ENCODE data around the gene MARCHF9. TPM values are rescaled to one million over a fixed set of nuclear protein-coding genes. Genes with fewer than 3 reads are reported as not detected.

The MARCHF9 gene
- total RNA-seq, 2 donors from 2014 or later = 13.6 to 15.8 TPM

DNA sequence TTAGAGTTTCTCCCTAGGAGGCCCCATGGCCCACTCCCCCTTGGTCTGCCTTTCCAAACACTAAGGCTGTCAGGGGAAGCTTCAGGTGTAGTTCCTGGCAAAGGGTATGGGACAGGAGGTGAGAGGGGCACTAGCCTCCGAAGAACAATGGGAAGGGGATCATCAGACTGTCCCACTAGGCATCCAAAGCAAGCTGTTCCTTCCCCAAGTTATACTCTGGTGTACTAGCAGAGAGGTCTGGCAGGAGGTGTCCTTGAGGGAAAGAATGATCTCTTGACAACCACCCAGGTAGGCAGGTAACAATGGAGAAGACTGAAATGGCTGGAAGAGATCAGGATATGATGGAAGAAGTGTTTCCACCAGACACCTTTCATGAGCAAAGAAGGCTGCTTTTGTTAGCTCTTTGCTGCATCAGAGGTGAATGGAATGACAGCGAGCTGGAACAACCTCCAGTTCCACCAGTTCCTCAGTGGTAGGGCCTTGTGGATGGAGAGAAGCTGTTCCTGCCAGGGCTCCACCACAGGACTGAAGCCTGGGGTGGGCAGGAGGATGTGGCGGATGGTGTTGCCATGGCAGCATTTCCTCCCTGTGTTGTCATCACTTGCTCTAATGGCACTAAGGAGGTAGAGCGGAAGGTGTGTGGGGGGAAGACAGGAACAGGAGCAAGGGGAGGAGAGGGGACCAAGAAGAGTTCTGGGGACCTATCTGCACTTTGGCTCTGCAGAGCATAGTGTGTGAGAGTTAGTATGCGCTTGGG lies 14.1 kb upstream of the MARCHF9 start:
- peaks cover 85% of the 10 kb centered on the region for H3K27me3 ChIP-seq (ENCODE audit: control insufficient read depth, insufficient read depth, low read length, poor library complexity, severe bottlenecking)
- Mint-ChIP-seq H3K9me3 (peaks cover 3% of the 10 kb centered on the region), H3K36me3 (ENCODE audit: low read depth) (no peaks in the 10 kb centered on the region), H3K27ac (no peak overlapping the region), H3K27me3 (ENCODE audit: insufficient read depth) (peaks cover 77% of the 10 kb centered on the region), H3K4me3 (no peak overlapping the region), H3K4me1 (peaks cover 13% of the 10 kb centered on the region)
- no peak overlapping the region for H3K27ac ChIP-seq (ENCODE audit: low read depth, low read length)
- H3K4me3 ChIP-seq (ENCODE audit: low read length) = no peak overlapping the region
- TF ChIP-seq, protein P1, sequence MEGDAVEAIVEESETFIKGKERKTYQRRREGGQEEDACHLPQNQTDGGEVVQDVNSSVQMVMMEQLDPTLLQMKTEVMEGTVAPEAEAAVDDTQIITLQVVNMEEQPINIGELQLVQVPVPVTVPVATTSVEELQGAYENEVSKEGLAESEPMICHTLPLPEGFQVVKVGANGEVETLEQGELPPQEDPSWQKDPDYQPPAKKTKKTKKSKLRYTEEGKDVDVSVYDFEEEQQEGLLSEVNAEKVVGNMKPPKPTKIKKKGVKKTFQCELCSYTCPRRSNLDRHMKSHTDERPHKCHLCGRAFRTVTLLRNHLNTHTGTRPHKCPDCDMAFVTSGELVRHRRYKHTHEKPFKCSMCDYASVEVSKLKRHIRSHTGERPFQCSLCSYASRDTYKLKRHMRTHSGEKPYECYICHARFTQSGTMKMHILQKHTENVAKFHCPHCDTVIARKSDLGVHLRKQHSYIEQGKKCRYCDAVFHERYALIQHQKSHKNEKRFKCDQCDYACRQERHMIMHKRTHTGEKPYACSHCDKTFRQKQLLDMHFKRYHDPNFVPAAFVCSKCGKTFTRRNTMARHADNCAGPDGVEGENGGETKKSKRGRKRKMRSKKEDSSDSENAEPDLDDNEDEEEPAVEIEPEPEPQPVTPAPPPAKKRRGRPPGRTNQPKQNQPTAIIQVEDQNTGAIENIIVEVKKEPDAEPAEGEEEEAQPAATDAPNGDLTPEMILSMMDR (conservative IDR thresholded peaks at IDR 0.05) = no peak
- no peak overlapping the region for H3K9ac ChIP-seq (ENCODE audit: extremely low read depth, low read length, poor library complexity, severe bottlenecking)
- DNase-seq = no peak
- H3K9me3 ChIP-seq (ENCODE audit: control insufficient read depth, low read length) = no peaks in the 10 kb centered on the region
- no peaks in the 10 kb centered on the region for H3K4me1 ChIP-seq (ENCODE audit: control insufficient read depth, insufficient read depth, low read length)
- WGBS, 2 experiments (ENCODE audit: insufficient coverage in 1 of 2, insufficient read length in 1 of 2) = 79 to 88% methylated on average over 2 to 5 of the region's 5 CpGs
- no peaks in the 10 kb centered on the region for H3K36me3 ChIP-seq (ENCODE audit: control insufficient read depth, insufficient read depth, low read length)

DNA sequence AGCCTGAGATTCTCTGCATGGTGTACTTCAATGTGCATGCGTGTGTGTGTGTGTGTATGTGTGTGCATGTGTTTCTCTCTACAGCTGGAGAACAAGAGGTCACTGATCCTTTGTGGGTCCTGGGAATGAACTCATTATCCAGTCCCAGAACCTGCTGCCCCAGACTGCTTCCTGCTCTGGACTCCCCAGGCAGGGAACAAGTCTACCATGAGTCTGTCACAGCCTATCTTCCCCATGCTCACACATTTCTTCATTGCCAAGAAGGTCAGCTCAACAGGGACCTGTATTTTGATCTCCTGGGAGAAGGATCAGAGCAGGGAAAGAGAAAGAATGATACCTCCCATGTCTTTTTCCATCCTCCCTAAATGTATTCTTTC lies 13.5 kb upstream of the MARCHF9 start:
- no peaks in the 10 kb centered on the region for H3K4me1 ChIP-seq (ENCODE audit: control insufficient read depth, insufficient read depth, low read length)
- 73% methylated on average over 1 of the region's 1 CpG; no CpG with 5 or more reads in 1 of the 2 experiments for WGBS, 2 experiments (ENCODE audit: insufficient coverage in 1 of 2, insufficient read length in 1 of 2)
- H3K27me3 ChIP-seq (ENCODE audit: control insufficient read depth, insufficient read depth, low read length, poor library complexity, severe bottlenecking) = peaks cover 79% of the 10 kb centered on the region
- no peak for DNase-seq
- TF ChIP-seq, protein P1 (conservative IDR thresholded peaks at IDR 0.05) = no peak
- H3K4me3 ChIP-seq (ENCODE audit: low read length) = no peak overlapping the region
- H3K9me3 ChIP-seq (ENCODE audit: control insufficient read depth, low read length) = no peaks in the 10 kb centered on the region
- H3K36me3 ChIP-seq (ENCODE audit: control insufficient read depth, insufficient read depth, low read length) = peaks cover 3% of the 10 kb centered on the region
- Mint-ChIP-seq H3K27ac (no peak overlapping the region), H3K36me3 (ENCODE audit: low read depth) (peaks cover 4% of the 10 kb centered on the region), H3K9me3 (peaks cover 3% of the 10 kb centered on the region), H3K27me3 (ENCODE audit: insufficient read depth) (peaks cover 72% of the 10 kb centered on the region), H3K4me1 (peaks cover 12% of the 10 kb centered on the region), H3K4me3 (no peak overlapping the region)
- no peak overlapping the region for H3K27ac ChIP-seq (ENCODE audit: low read depth, low read length)
- no peak overlapping the region for H3K9ac ChIP-seq (ENCODE audit: extremely low read depth, low read length, poor library complexity, severe bottlenecking)

DNA sequence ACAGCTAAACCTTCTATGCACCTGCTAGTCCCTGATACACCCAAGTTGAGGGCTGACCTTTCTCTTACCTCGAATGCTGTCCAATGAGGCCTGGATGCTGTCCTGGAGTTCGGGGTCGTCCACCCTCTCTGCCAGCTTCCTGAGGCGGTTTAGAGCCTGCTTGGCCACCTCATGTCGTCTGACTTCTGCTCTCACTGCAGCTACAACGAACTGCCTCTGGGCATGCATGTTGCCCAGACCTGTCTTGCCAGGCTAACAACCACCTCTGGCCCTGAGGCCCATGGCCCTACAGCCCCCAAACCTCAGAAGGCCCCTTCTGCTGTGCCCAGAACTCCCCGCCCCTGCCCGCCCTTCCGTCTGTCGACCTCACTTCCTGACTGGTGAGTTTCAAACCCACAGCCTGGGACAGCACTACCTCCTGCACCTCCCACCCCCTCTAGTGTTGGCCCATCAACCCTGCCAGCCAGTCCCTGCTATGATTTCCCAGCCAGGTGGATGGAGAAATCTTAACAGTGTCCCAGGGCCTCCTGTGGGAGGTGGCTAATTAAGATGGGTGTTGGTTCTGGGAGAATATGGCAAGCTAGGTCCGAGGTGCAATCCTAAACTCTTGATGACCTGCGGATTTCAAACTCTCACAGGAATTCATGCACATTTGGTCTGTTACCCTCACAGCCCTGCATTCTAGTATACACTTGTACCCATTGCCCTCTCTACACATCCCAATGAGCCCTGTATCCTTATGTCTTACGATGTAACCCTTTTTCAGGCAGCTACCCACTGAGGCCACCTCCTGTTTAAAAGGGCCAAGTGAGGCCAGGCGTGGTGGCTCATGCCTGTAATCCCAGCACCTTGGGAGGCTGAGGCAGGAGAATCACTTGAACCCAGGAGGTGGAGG lies 12.8 kb upstream of the MARCHF9 start:
- no peak overlapping the region for H3K4me3 ChIP-seq (ENCODE audit: low read length)
- H3K27ac Mint-ChIP-seq = no peak overlapping the region
- peaks cover 72% of the 10 kb centered on the region for H3K27me3 ChIP-seq (ENCODE audit: control insufficient read depth, insufficient read depth, low read length, poor library complexity, severe bottlenecking)
- H3K9me3 Mint-ChIP-seq = peaks cover 3% of the 10 kb centered on the region
- no peak overlapping the region for H3K4me3 Mint-ChIP-seq
- 66 to 68% methylated on average over 12 to 14 of the region's 14 CpGs for WGBS, 2 experiments (ENCODE audit: insufficient coverage in 1 of 2, insufficient read length in 1 of 2)
- DNase-seq = peak; percentile 84
- H3K27ac ChIP-seq (ENCODE audit: low read depth, low read length) = no peak overlapping the region
- H3K9ac ChIP-seq (ENCODE audit: extremely low read depth, low read length, poor library complexity, severe bottlenecking) = no peak overlapping the region
- H3K36me3 ChIP-seq (ENCODE audit: control insufficient read depth, insufficient read depth, low read length) = peaks cover 10% of the 10 kb centered on the region
- H3K27me3 Mint-ChIP-seq (ENCODE audit: insufficient read depth) = peaks cover 65% of the 10 kb centered on the region
- peaks cover 7% of the 10 kb centered on the region for H3K4me1 Mint-ChIP-seq
- TF ChIP-seq, protein P1 (conservative IDR thresholded peaks at IDR 0.05) = peak; percentile 39
- H3K4me1 ChIP-seq (ENCODE audit: control insufficient read depth, insufficient read depth, low read length) = no peaks in the 10 kb centered on the region
- H3K9me3 ChIP-seq (ENCODE audit: control insufficient read depth, low read length) = no peaks in the 10 kb centered on the region
- H3K36me3 Mint-ChIP-seq (ENCODE audit: low read depth) = peaks cover 11% of the 10 kb centered on the region

Data from endodermal cell (in vitro differentiated cells).